ENCODE results near the gene SGO2.
"Not testable (repeated sequence)": the region's sequence is repeated elsewhere in the genome, so short reads cannot be mapped to it uniquely, and the experiment has no call there.

Gene SGO2

DNA sequence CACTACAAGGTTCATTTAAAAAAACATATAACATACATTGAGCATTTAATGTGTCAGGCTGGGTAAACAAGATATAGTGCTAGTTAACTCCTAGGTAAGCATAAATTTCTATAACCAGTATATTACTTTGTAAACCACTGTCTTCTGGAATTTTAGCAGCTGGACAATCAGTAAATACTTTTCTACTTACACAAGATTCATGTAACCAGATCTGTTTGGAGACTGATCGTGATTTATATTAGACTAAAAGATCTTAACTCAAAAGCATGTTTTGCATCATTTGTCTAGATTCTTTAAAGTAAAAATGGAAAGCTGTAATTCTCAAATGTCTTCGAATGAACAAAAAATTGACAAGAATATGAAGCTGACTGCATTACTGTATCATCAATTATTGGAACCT is 941 bp upstream of the SGO2 start:
- no peak for DNase-seq (ENCODE audit: low read depth)

DNA sequence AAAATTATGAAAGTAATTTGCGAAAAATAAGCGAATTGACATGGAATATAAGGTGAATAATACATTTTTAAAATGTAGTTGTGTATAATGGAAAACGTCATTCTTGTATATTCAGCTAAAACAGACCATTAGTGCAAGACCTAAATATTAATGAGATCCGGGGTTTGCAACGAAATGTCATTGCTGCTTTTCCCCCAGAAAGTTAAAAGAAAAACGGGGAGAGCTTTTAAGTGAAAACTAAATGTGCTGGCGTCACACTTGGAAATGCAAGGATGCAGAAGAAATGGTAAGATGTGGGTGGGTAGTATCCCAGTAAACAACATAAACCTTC is 491 bp upstream of the SGO2 start:
- no peak for DNase-seq (ENCODE audit: low read depth)

DNA sequence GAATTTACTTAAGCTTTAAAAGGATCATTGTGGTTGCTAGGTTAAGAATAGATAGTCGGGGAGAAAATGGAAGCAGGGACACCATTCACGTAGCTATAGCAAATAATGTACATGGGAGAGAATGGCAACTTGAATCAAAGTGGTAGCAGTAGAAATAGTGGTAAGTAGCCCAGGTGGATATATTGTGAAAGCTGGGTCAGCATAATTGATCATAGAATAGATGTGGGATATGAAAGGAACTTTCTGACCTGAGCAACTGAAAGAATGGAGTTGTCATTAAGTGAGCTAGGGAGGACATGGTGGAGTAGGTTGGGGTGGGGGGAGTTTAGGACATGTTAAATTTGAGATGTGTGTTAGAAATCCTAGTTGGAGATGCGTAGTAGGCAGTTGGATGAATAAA is 2.2 kb downstream of the SGO2 start:
- no peak for DNase-seq (ENCODE audit: low read depth)

DNA sequence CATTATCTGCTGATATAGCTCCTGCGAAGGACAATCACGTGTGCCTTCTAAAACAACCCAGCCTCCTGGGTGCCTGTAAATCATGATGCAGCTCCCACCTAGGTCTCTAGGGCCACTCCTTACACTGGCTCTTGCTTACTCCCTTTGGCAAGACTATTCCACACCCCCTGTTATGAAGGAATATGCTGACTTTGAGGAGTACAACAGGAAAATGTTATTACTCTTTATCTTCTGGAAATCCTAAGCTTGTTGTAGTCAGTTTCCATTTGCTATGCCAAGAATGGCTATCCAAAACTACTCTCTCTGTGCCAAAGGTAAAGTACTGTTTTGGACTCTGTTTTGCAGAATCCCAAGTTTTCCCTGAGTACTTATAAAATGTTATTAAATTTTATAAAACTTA is 7.7 kb downstream of the SGO2 start:
- DNase-seq (ENCODE audit: low read depth), result no peak

DNA sequence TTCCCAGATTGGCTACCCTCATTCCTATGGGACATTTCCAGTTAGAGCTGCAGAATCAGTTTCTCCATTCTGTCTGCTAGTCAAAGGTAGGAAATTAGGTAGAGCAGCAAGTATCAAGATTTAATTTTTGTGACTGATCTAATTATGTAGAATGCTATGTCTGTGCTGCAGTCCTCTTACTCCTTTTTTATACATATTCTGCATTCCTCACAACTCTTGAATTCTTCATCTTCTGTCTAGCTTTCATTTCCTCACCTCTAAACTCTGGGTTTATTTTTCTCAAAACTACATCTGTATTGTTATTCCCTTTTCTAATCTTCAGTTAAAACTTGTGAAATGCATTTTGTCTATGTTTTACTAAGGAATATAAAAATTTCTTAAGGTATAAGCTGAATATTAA is 8.6 kb downstream of the SGO2 start:
- DNase-seq (ENCODE audit: low read depth), result no peak

DNA sequence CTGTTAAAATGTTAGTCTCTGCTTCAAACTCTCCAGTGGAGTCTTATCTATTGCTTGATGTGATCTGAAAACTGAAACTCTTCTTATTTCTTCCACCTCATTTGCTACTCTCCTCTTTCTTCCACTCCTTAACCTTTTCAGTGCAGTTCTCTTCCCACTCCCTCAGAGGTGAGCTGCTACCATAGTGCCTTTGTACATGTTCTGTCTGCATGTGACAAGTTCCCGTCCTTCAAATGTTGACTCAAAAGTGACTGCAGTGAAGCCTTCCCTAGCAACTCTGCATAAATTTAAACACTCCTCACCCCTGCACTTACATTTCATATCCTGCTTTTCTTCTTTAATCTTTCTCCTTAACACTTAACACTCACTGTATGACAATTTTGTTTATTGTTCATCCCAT is 12.1 kb downstream of the SGO2 start:
- no peak for DNase-seq (ENCODE audit: low read depth)

DNA sequence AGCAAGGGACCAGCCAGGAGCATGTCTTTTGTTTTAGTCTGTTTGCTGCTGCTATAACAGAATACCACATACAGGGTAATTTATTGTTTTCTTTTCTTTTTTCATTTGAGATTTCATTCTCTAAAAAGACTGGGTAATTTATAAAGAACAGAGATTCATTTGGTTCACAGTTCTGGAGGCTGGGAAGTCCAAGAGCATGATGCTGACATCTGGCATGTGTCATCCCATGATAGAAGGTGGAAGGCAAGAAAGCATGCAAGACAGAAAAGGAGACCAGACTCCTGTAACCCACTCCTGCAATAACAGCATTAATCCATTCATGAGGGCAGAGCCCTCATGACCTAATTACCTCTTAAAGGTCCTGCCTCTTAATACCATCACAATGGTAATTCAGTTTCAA is 14.8 kb downstream of the SGO2 start:
- DNase-seq (ENCODE audit: low read depth), result no peak

DNA sequence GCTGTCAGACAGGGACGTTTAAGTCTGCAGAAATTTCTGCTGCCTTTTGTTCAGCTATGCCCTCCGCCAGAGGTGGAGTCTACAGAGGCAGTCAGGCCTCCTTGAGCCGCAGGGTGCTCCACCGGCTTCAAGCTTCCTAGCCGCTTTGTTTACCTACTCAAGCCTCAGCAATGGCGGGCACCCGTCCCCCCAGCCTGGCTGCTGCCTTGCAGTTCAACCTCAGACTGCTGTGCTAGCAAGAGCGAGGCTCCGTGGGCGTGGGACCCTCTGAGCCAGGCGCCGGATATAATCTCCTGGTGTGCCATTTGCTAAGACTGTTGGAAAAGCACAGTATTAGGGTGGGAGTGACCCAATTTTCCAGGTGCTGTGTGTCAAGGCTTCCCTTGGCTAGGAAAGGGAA is 40.6 kb downstream of the SGO2 start:
- DNase-seq (ENCODE audit: low read depth), result not testable (repeated sequence)

DNA sequence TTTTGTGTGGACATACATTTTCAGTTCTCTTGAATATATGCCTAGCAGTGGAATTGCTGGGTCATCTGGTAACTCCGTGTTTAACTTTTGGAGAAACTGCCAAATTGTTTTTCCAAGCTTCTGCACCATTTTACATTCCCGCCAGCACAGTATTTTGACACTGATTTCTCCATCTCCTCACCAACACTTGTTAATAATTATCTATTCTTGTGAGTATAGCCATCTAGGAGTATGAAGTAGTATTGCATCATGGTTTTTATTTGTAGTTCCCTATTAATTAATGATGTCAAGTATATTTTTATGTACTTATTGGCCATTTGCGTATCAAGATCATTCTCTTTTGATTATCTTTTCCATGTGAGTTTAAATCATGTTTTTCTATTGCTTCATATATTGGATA is 41.9 kb downstream of the SGO2 start:
- no peak for DNase-seq (ENCODE audit: low read depth)

DNA sequence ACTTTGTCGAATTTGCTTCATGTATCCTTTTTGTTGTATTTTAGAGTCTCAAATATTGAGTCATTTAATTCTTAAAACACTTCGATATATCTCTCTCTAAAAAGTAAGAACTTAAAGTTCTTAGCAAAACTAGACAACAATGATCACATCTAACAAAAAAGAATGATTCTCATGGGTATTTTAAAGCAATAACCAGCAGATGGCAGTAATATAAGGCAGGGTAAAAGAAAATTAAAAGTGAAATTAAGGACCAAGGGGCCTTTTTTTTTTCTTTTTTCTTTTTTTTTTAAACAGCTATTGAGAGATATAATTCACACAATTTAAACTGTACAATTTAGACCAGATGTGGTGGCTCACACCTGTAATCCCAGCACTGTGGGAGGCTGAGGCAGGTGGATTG is 50.0 kb downstream of the SGO2 start:
- DNase-seq (ENCODE audit: low read depth), result no peak

DNA sequence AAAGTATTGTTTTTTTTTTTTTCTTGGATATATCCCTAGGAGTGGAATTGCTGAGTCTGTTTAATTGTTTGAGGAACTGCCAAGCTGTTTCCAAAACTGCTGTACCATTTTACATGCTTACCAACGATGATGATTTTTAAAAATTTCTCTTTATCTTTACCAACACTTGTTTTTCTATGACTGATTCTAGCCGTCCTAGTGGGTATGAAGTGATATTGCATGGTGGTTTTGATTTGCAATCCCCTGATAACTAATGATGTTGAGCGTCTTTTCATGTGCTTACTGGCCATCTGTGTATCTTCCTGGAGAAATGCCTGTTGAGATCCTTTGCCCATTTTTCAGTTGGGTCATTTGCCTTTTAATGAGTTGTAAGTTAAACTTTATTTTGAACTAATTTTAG is 51.0 kb downstream of the SGO2 start:
- no peak for DNase-seq (ENCODE audit: low read depth)

DNA sequence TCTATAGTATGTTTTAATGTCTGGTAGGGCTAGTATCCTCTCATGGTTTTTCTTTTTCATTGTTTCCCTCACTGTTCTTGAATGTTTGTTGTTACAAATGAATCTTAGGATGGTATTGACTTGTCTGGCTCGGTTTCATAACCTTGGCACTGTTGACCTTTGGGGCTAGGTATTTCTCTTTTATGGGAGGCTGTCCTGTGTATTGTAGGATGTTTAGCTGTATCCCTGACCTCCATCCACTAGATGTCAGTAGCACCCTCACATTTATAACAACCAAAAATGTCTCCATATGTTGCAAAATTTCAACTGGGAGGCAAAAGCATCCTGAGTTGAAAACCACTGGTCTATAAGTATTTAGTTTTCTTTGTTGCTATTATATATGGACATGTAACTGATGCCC is 52.8 kb downstream of the SGO2 start:
- DNase-seq (ENCODE audit: low read depth), result no peak

DNA sequence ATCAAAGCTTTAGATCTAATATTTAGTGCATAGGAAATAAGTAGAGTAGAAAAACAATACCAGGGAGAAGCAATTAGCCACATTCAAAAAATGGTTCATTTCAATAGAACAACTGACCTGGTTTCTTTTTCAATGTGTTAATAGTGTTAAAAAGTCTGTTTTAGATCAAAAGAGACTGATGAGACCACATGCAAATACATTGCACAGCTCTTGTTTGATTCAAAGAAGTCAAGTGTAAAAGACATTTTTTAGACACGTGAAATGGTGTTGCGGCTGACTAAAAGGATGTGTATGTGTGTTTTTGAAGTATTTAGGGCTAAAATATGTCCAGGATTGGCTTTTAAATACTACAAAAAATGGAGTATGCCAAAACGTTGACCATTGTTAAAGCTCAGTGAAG is 58.6 kb downstream of the SGO2 start:
- no peak for DNase-seq (ENCODE audit: low read depth)

DNA sequence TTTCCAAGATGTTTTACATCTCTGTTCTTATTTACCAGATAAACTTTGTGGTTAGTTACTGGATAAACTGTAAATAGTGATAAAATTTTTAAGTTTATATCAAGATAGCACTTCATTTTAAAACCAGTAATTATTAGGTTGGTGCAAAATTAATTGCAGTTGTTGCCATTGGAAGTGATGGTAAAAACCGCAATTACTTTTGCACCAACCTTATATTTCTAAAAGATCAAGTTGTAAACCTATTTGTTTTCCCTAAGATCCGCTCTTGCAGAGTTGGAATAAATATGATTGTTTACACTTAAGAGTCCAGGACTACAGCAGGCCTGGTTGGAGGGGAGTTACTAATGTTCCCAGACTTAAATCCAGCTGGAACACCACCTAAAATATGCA is 59.3 kb downstream of the SGO2 start:
- no peak for DNase-seq (ENCODE audit: low read depth)

DNA sequence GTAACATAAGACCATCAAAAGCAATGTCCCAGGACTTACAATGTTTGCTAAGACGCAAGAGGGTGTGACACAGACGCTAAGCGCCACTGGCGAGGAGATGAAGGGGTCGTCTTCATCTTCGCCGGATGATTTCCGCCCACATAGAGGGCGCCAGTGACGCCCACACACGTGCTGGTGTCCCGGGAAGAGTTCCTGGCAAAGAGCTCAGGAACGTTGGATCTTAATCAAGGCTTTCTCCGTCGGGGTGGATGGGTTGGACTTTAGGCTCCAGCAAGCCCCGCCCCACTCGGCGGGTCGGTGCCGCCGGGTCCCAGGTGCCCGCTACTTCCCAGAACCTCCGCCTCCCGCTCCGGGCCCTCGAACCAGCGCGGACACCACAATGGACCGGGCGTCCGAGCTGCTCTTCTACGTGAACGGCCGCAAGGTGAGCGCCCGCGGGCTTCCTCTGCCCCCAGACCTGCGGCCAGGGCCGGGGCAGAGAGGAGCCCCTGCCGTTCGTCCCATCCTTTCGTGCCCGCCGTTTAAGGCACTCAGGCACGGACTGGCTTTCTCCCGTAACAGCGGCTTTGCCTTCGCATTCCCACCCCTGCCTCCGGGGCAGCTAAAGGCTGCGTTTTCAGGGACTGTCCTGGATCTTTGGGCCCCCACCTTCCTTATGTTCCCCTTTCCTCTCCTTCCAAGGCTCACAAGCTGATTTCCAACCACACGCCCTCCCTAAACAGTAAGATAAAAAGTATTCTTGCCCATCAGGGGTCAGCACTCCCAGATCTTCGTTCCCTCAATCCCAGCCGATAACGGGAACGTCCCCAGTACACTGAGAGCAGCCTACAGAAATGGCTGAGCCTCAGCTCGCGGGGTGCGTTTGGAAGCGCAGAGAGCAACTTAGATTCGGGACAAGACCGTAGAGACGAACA is 60.0 kb downstream of the SGO2 start, which contains the start of gene AOX1:
Gene AOX1 (plus strand): TSS at position 285 of the 914 bp plus-strand sequence. CDS start 95 bp downstream, at position 380.
- peak; percentile 4 for DNase-seq (ENCODE audit: low read depth)

DNA sequence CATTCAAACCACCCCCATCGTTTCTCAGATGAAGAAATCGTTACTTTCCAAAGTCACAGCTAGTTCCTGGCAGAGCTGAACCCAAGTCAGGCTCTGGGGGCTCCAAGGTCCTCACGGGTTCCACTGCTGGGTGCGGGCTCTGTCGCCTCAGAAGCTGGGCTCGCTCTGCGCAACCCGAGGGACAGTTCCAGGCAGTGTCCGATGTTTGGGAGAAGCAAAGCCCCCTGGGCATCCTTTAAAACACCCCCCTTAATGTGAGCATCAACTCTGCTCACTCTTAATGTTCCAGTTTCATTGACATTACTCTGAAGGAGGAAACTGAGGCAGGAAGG is 60.6 kb downstream of the SGO2 start:
- DNase-seq (ENCODE audit: low read depth), result no peak

DNA sequence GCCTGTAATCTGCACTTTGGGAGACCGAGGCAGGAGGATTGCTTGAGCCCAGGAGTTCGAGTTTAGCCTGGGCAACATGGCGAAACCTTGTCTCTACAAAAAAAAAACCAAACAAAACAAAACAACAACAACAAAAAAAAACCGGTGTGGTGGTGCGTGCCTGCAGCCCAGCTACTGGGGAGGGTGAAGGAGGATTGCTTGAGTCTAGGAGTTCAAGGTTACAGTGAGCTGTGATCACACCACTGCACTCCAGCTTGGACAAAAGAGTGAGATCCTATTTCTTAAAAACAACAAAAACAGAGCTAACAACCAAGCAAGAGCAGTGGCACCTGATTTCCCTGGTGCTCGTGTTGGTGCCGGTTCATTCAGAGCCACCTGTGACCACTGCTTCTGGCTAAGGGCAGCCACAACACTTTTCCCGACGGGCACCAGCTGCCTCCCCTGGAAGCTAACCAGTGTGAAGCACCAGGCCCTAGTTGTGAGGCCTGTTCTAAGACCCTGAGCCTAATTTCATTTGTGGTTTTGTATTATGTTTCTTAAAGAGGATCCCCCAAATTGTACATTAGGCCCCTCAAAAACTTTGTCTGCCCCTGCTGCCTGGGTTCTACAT is 61.1 kb downstream of the SGO2 start:
- DNase-seq (ENCODE audit: low read depth), result no peak

DNA sequence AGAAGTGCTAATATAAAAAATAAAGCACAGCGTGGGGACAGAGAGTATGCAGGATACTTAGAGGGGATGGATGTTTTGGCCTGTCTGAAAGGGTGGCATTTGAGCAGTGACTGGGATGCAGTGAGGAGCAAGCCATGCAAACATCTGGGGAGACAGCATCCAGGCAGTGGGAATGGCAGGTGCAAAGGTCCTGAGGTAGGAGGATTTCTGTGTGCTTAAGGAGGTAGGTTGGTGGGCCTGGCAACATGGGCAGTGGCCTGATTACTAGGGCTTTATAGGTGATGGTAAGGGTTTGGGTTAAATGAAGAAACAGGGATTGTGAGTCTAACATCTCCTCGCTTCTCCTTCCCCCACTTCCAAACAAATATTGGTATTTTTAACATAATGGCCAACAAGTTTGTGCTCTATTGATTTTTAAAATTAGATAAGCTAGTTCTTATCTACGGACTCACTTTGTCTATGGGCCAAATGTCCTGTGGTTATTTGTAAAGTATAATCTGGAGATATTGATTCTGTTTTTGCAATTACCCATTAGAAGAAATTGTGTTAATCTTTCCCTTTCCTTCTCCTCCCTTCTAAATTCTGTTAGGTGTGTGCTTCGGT is 62.2 kb downstream of the SGO2 start:
- DNase-seq (ENCODE audit: low read depth), result no peak

DNA sequence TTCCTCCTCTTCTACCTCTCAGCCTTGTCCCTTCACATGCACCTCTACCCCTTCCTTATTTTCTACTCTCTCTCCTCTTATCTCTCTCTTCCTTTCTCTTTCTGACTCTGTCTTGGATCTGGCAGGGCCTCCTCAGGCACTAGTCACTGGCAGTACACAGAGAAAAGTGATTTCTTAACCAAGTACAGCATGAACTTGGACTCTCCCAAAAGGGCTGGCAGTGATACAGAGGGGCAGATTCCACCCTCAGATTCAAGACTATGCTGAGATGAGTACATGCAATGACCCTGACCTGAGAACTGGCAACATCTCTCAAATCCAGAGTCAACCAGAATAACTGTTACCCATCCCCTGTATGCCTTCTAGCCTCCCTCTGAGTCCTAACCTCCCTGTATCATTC is 64.1 kb downstream of the SGO2 start:
- no peak for DNase-seq (ENCODE audit: low read depth)

DNA sequence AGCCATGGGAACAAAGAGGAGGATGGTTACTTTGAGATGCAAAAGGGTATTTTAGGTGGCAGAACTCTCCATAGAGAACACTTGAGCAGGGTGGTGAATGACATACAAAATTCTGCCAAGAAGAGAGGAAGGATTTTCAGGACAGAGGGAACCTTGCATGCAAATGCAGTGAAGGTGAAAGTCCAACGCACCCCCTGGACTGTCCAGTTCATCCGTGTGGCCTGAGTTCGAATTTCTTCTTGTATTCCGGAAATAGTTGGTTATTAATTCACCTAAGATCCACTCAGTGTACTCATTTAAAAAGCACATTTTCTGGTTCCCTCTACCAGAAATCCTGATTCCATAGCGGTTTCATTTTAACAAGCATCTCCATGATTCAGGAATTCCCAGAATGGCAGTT is 65.3 kb downstream of the SGO2 start:
- DNase-seq (ENCODE audit: low read depth), result no peak

DNA sequence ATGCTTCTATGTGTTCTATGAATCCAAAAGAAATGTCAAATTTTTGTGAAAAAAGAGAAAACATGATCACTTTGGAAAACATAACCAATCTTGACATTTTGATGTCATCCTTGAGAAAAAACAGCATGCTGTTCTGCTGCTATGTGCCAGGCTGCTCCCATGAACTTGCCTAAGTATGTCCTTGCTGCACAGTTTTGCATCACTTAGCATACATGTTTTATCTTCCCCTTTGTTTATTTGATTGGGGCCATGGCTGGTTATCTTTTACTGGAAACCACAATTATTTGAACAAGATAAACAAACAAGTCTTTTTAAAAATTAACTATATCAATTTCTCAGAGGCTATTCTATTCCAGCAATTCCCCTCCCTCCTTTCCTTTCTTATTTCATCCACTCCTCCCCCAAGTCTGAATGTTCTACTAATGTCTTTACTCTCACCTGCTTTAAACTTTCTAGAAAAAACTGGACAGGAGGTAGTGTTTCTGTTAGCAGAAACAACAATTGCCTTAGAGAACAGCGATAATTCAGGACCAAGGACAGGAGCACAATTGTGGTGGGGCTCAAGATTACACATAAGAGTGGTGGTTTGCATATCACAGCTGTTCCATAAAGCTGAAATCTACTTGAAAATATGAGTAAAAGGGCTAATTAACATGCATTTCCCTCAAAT is 66.5 kb downstream of the SGO2 start:
- DNase-seq (ENCODE audit: low read depth), result no peak

DNA sequence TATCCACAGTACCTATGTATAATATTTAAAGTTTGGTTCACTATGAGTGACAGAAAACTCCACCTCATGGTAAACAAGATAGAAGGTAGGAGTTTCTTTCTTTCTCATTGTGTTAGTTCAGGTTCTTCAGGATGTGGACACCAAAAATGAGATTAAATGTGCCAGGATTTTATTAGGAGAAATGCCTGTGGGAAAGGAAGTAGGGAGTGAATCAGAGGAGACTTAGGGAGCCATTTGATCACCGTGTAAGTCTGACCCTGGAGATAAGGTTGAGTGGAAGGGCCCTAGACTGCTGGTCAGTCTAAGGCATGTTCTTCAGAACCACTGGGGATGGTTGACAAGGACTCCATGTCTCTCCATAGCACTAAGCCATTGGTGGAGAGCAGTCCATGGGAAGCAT is 67.9 kb downstream of the SGO2 start:
- DNase-seq (ENCODE audit: low read depth), result no peak

DNA sequence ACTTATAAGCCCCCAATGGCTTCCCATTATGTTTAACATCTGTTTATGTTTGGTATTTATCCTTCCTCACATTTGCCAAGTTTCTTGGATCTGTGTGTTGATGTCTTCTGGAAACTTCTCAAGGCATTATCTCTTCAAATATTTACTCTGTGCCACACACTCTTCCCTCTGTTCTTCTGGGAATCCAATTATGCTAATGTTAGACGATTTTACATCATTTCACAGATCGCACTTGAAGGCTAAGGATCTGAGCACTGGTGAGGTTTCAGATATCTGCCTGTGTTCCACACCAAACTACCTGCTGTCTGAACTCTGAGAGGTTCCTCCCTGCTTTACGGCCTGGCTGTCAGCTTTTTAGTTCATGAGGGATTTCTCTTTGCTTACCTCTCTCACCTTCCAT is 69.9 kb downstream of the SGO2 start:
- DNase-seq (ENCODE audit: low read depth), result no peak
